GM19372 (cell line): ENCODE data around the gene C19orf47.
"Not testable (repeated sequence)": the region's sequence is repeated elsewhere in the genome, so short reads cannot be mapped to it uniquely, and the experiment has no call there.

ENCODE experiments used
- ATAC-seq: cut with Tn5 transposase; IDR thresholded peaks from one replicate; pipeline ENCODE4 v1.9.1; 2021; ENCODE audit warnings: mild to moderate bottlenecking, low read depth, moderate library complexity; ENCODE audit not compliant: unreplicated experiment

C19orf47 gene

GRCh38 chr19:40377876-40378385 lies 29.7 kb upstream of the C19orf47 start:
- ATAC-seq, result no peak

- ATAC-seq, result no peak
Measured at GRCh38 chr19:40376286-40376862, 28.2 kb upstream of the C19orf47 start.

GRCh38 chr19:40374084-40374483 lies 25.9 kb upstream of the C19orf47 start:
- ATAC-seq, result no peak

GRCh38 chr19:40371802-40372122 lies 23.6 kb upstream of the C19orf47 start:
- no peak for ATAC-seq

GRCh38 chr19:40370997-40371801 lies 23.0 kb upstream of the C19orf47 start:
- no peak for ATAC-seq

GRCh38 chr19:40370253-40370652 lies 22.1 kb upstream of the C19orf47 start:
- not testable (repeated sequence) for ATAC-seq

GRCh38 chr19:40369797-40370196 lies 21.6 kb upstream of the C19orf47 start:
- no peak for ATAC-seq

- ATAC-seq, result no peak
Measured at GRCh38 chr19:40367577-40368434, 19.6 kb upstream of the C19orf47 start.

- ATAC-seq, result no peak
Measured at GRCh38 chr19:40366697-40367561, 18.7 kb upstream of the C19orf47 start.

GRCh38 chr19:40365613-40366401 lies 17.6 kb upstream of the C19orf47 start:
- no peak for ATAC-seq

GRCh38 chr19:40365010-40365409 lies 16.8 kb upstream of the C19orf47 start:
- ATAC-seq, result no peak

GRCh38 chr19:40363069-40363468 lies 14.9 kb upstream of the C19orf47 start:
- ATAC-seq, result no peak

- ATAC-seq, result no peak
Measured at GRCh38 chr19:40362160-40362559, 14.0 kb upstream of the C19orf47 start.

GRCh38 chr19:40360708-40361241 lies 12.6 kb upstream of the C19orf47 start:
- ATAC-seq, result no peak

GRCh38 chr19:40360020-40360707 lies 12.0 kb upstream of the C19orf47 start:
- ATAC-seq, result no peak

- ATAC-seq, result no peak
Measured at GRCh38 chr19:40358773-40359172, 10.6 kb upstream of the C19orf47 start.

GRCh38 chr19:40357640-40358039 lies 9.4 kb upstream of the C19orf47 start:
- no peak for ATAC-seq

GRCh38 chr19:40356681-40357595 lies 8.7 kb upstream of the C19orf47 start:
- ATAC-seq, result no peak
